B cell (primary cell): Measurements from ENCODE around the gene CMIP. TPM values are rescaled to one million over a fixed set of nuclear protein-coding genes. Genes with fewer than 3 reads are reported as not detected.

Experiments
- ATAC-seq: fragments of 200-7000 bp; cut with Tn5 transposase; one replicate; pipeline ENCODE4 v1.10.0; 2021; ENCODE audit warnings: low read depth, mild to moderate bottlenecking, moderate number of reproducible peaks, moderate library complexity
- CTCF ChIA-PET: fragments of 350-600 bp; sonication (Branson Sonifier 250); formaldehyde crosslinking; loops from one replicate; lab custom pipeline; 2021; ENCODE audit warnings: antibody characterized with exemption, inconsistent platforms; lab: Charles Lee
- POLR2A ChIA-PET: fragments of 350-600 bp; sonication (Branson Sonifier 250); formaldehyde crosslinking; loops from one replicate; lab custom pipeline; 2021; ENCODE audit warnings: antibody characterized with exemption; lab: Charles Lee
- DNase-seq: peaks from one replicate; pipeline ENCODE4 v3.0.0; 2013
- H2AFZ ChIP-seq: 2 replicates; pipeline ENCODE4 v1.6.1; 2012; ENCODE audit warnings: mild to moderate bottlenecking, low read depth, low read length; ENCODE audit not compliant: insufficient read depth, poor library complexity, severe bottlenecking
- H3K27ac ChIP-seq, 2 donors: 1 replicate in 1 of 2; 2 replicates in 1 of 2; pipeline ENCODE4 v1.5.1; 2012 to 2013; ENCODE audit warnings: low read length in 2 of 2, mild to moderate bottlenecking in 2 of 2, moderate library complexity in 1 of 2
- H3K27me3 ChIP-seq, 4 experiments: fragments of 200-600 bp in 1 of 4; sonication (generic) in 1 of 4; replicated peaks in 1 of 4; 1 replicate in 2 of 4; 2 replicates in 2 of 4; pipeline versions ENCODE4 v1.6.1 to v1.7.0; 2013 to 2016; ENCODE audit warnings: low read length in 3 of 4, mild to moderate bottlenecking in 2 of 4, mixed read lengths in 1 of 4, moderate library complexity in 1 of 4; ENCODE audit not compliant: insufficient read depth in 4 of 4, control insufficient read depth in 3 of 4; ENCODE audit errors: control extremely low read depth in 1 of 4
- H3K36me3 ChIP-seq, 2 experiments: replicated peaks in 1 of 2; 1 replicate in 1 of 2; 2 replicates in 1 of 2; pipeline versions ENCODE4 v1.6.1 to v1.7.1; 2013; ENCODE audit warnings: low read length in 1 of 2; ENCODE audit not compliant: insufficient read depth in 2 of 2, control insufficient read depth in 1 of 2; ENCODE audit errors: control extremely low read depth in 1 of 2, extremely low read depth in 1 of 2
- H3K4me1 ChIP-seq, 2 donors: fragments of 200-600 bp in 1 of 2; sonication (generic) in 1 of 2; 1 replicate in 1 of 2; 2 replicates in 1 of 2; pipeline versions ENCODE4 v1.5.1 to v1.6.1; 2013 to 2017; ENCODE audit warnings: low read length in 2 of 2; ENCODE audit not compliant: control insufficient read depth in 2 of 2, insufficient read depth in 2 of 2
- H3K4me2 ChIP-seq: replicated peaks from 2 replicates; pipeline ENCODE3; 2012; ENCODE audit warnings: mild to moderate bottlenecking, low read depth, low read length; ENCODE audit not compliant: poor library complexity, severe bottlenecking
- H3K4me3 ChIP-seq, 5 experiments: fragments of 200-600 bp in 1 of 5; sonication (generic) in 1 of 5; 1 replicate in 3 of 5; 2 replicates in 2 of 5; pipeline versions ENCODE4 v1.5.1 to v1.7.0; 2011 to 2016; ENCODE audit warnings: low read length in 4 of 5, mild to moderate bottlenecking in 4 of 5, low read depth in 2 of 5, control low read depth in 1 of 5, moderate library complexity in 1 of 5; ENCODE audit not compliant: insufficient read depth in 1 of 5; ENCODE audit errors: control extremely low read depth in 1 of 5, extremely low read depth in 1 of 5
- H3K79me2 ChIP-seq: fragments of 200-600 bp; sonication (generic); one replicate; pipeline ENCODE4 v1.6.0; 2016; ENCODE audit warnings: low read length; ENCODE audit not compliant: control insufficient read depth, insufficient read depth
- H3K9ac ChIP-seq: fragments of 200-600 bp; sonication (generic); 2 replicates; pipeline ENCODE4 v1.6.1; 2017; ENCODE audit warnings: mild to moderate bottlenecking, low read length, moderate library complexity
- H3K9me3 ChIP-seq, 3 donors: one replicate each; pipeline versions ENCODE4 v1.6.1 to v1.7.1; 2013; ENCODE audit warnings: low read length in 2 of 3; ENCODE audit not compliant: control insufficient read depth in 2 of 3, insufficient read depth in 1 of 3; ENCODE audit errors: control extremely low read depth in 1 of 3
- H4K20me1 ChIP-seq: 2 replicates; pipeline ENCODE4 v1.6.0; 2012; ENCODE audit warnings: mild to moderate bottlenecking, low read length; ENCODE audit not compliant: insufficient read depth, control insufficient read depth, poor library complexity, severe bottlenecking
- H3K27ac Mint-ChIP-seq: one replicate; pipeline ENCODE4 v1.8.0; 2021; ENCODE audit warnings: mixed read lengths
- H3K27me3 Mint-ChIP-seq: one replicate; pipeline ENCODE4 v1.8.0; 2021; ENCODE audit warnings: mixed read lengths
- H3K4me1 Mint-ChIP-seq: one replicate; pipeline ENCODE4 v1.8.0; 2021; ENCODE audit warnings: mixed read lengths
- H3K4me3 Mint-ChIP-seq: one replicate; pipeline ENCODE4 v1.8.0; 2021; ENCODE audit warnings: mixed read lengths
- H3K9me3 Mint-ChIP-seq: one replicate; pipeline ENCODE4 v1.8.0; 2022; ENCODE audit warnings: mixed read lengths; ENCODE audit not compliant: insufficient read depth
- EZH2 ChIP-seq: IDR thresholded peaks from 2 replicates; pipeline ENCODE4 v1.6.1; 2012; ENCODE audit warnings: borderline replicate concordance, low read depth, mild to moderate bottlenecking, moderate library complexity, low read length; ENCODE audit not compliant: insufficient read depth, poor library complexity, severe bottlenecking
- whole genome bisulfite sequencing: methylation state at CpG from one replicate; pipeline ENCODE4 v1.1.5; 2013; ENCODE audit warnings: missing lambda C conversion rate; ENCODE audit not compliant: insufficient coverage; 5-methylcytosine and 5-hydroxymethylcytosine counted together
- intact Hi-C: fragments of 100-400 bp; cut with micrococcal nuclease; formaldehyde crosslinking; loops from one replicate; pipeline ENCODE4 v1.10.0; 2022
- polyA plus RNA-seq: library from polyadenylated mRNA; depleted of rRNA; stranded (reverse); fragments of >200 nt; gene quantifications from 2 replicates; pipeline ENCODE4 v1.2.3, GENCODE V29; 2012
- total RNA-seq, 2 donors: library from RNA; stranded (reverse); fragments of 120-200 nt in 1 of 2; gene quantifications; 1 replicate in 1 of 2; 2 replicates in 1 of 2; pipeline versions ENCODE4 v1.2.3 to v1.2.4, GENCODE V29; 2013 to 2022
- TF ChIP-seq, protein P1 (sequence below): fragments of 200-600 bp; IDR thresholded peaks from one replicate; pipeline ENCODE4 v1.8.0; 2022; ENCODE audit warnings: antibody characterized with exemption, mild to moderate bottlenecking

The CMIP gene
- total and polyA plus RNA-seq, 2 donors (not counting 1 experiment from before 2014, with no cell fraction given) = 27.1 to 155 TPM

GRCh38 chr16:81394966-81395655 lies 49.5 kb upstream of the CMIP start:
- Histone ChIP-seq H3K9ac (no peak overlapping the region), H2AFZ (no peak overlapping the region), H3K27me3 (no peaks in the 10 kb centered on the region), H3K4me1 (no peaks in the 10 kb centered on the region), H3K36me3 (peaks cover 0 to 4% of the 10 kb centered on the region in 2 experiments), H4K20me1 (no peaks in the 10 kb centered on the region), H3K9me3 (peaks cover 0 to 4% (median 0%) of the 10 kb centered on the region in 3 donors), H3K27ac (no peak overlapping the region), H3K4me2 (no peak overlapping the region), H3K4me3 (no peak overlapping the region), H3K79me2 (no peaks in the 10 kb centered on the region)
- ChIA-PET POLR2A (interaction anchor here (0.6 kb wide), 1 partner anchor 205 kb away, joined by 11 read pairs; no protein-coding TSS in a partner anchor), CTCF (interaction anchor here (1.5 kb wide), 1 partner anchor 9 kb away, joined by 6 read pairs; no protein-coding TSS in a partner anchor)
- no peaks in the 10 kb centered on the region for H3K4me1 Mint-ChIP-seq
- no peak overlapping the region for H3K4me3 Mint-ChIP-seq
- no peak for DNase-seq
- WGBS = 91% methylated on average over 5 of the region's 13 CpGs
- H3K27me3 Mint-ChIP-seq = no peaks in the 10 kb centered on the region
- TF ChIP-seq, protein P1, sequence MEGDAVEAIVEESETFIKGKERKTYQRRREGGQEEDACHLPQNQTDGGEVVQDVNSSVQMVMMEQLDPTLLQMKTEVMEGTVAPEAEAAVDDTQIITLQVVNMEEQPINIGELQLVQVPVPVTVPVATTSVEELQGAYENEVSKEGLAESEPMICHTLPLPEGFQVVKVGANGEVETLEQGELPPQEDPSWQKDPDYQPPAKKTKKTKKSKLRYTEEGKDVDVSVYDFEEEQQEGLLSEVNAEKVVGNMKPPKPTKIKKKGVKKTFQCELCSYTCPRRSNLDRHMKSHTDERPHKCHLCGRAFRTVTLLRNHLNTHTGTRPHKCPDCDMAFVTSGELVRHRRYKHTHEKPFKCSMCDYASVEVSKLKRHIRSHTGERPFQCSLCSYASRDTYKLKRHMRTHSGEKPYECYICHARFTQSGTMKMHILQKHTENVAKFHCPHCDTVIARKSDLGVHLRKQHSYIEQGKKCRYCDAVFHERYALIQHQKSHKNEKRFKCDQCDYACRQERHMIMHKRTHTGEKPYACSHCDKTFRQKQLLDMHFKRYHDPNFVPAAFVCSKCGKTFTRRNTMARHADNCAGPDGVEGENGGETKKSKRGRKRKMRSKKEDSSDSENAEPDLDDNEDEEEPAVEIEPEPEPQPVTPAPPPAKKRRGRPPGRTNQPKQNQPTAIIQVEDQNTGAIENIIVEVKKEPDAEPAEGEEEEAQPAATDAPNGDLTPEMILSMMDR = no peak
- TF ChIP-seq EZH2 = no peak
- ATAC-seq = no peak
- H3K9me3 Mint-ChIP-seq = no peaks in the 10 kb centered on the region
- intact Hi-C loops = no loop called here
- H3K27ac Mint-ChIP-seq = no peak overlapping the region
